ENCODE measurements around the gene SPEM3.

Gene SPEM3

GRCh38 chr17:7414837-7415236 is 13.8 kb upstream of the SPEM3 start:
- Histone ChIP-seq H3K4me1 (no peaks in the 10 kb centered on the region), H3K36me3 (peaks cover under 1 to 52% (median 27%) of the 10 kb centered on the region in 3 donors), H3K27ac (no peak overlapping the region), H3K4me3 (no peak overlapping the region), H3K9me3 (no peaks in the 10 kb centered on the region), H3K27me3 (peaks cover 0 to 5% of the 10 kb centered on the region in 2 donors)
- no peak for TF ChIP-seq CTCF (IDR thresholded peaks at IDR 0.05)
- DNase-seq = no peak
- intact Hi-C loops (cut with DNase I; ENCODE audit: low total_unique reads) = no loop called here

- DNase-seq = no peak
- Histone ChIP-seq H3K27ac (no peak overlapping the region), H3K27me3 (peaks cover 0 to 9% of the 10 kb centered on the region in 2 donors), H3K4me3 (no peak overlapping the region), H3K4me1 (no peaks in the 10 kb centered on the region), H3K9me3 (no peaks in the 10 kb centered on the region), H3K36me3 (peaks cover 0 to 43% (median 20%) of the 10 kb centered on the region in 3 donors)
- TF ChIP-seq CTCF (IDR thresholded peaks at IDR 0.05) = no peak
- intact Hi-C loops (cut with DNase I; ENCODE audit: low total_unique reads) = no loop called here
These were observed 12.9 kb upstream of the SPEM3 start for GRCh38 chr17:7415784-7416183.

- intact Hi-C loops (cut with DNase I; ENCODE audit: low total_unique reads) = no loop called here
- peaks cover 0 to 9% of the 10 kb centered on the region in 2 donors for H3K27me3 ChIP-seq
- H3K4me1 ChIP-seq = no peaks in the 10 kb centered on the region
- no peaks in the 10 kb centered on the region for H3K9me3 ChIP-seq
- no peak for TF ChIP-seq CTCF (IDR thresholded peaks at IDR 0.05)
- peaks cover 0 to 40% (median 20%) of the 10 kb centered on the region in 3 donors for H3K36me3 ChIP-seq
- H3K4me3 ChIP-seq = no peak overlapping the region
- DNase-seq = no peak
- no peak overlapping the region for H3K27ac ChIP-seq
These were observed 12.3 kb upstream of the SPEM3 start for GRCh38 chr17:7416323-7416722.

GRCh38 chr17:7417056-7417655 is 11.5 kb upstream of the SPEM3 start:
- no peak overlapping the region for H3K4me3 ChIP-seq
- H3K36me3 ChIP-seq = peaks cover 0 to 40% (median 20%) of the 10 kb centered on the region in 3 donors
- H3K27ac ChIP-seq = no peak overlapping the region
- no peaks in the 10 kb centered on the region for H3K9me3 ChIP-seq
- H3K27me3 ChIP-seq = peaks cover 0 to 9% of the 10 kb centered on the region in 2 donors
- H3K4me1 ChIP-seq = no peaks in the 10 kb centered on the region
- intact Hi-C loops (cut with DNase I; ENCODE audit: low total_unique reads) = no loop called here
- no peak for TF ChIP-seq CTCF (IDR thresholded peaks at IDR 0.05)
- DNase-seq = no peak

- intact Hi-C loops (cut with DNase I; ENCODE audit: low total_unique reads) = no loop called here
- H3K9me3 ChIP-seq = no peaks in the 10 kb centered on the region
- DNase-seq = no peak
- peaks cover 0 to 9% of the 10 kb centered on the region in 2 donors for H3K27me3 ChIP-seq
- peaks cover 0 to 40% (median 20%) of the 10 kb centered on the region in 3 donors for H3K36me3 ChIP-seq
- no peak overlapping the region for H3K4me3 ChIP-seq
- H3K27ac ChIP-seq = no peak overlapping the region
- no peak for TF ChIP-seq CTCF (IDR thresholded peaks at IDR 0.05)
- no peaks in the 10 kb centered on the region for H3K4me1 ChIP-seq
These were observed 10.0 kb upstream of the SPEM3 start for GRCh38 chr17:7418472-7419152.
